ENCODE data around the gene SAMD14. TPM values are rescaled to one million over a fixed set of nuclear protein-coding genes. Genes with fewer than 3 reads are reported as not detected.

The SAMD14 gene
- total RNA-seq, 1 donor from 2014 or later: 8.7 TPM

DNA sequence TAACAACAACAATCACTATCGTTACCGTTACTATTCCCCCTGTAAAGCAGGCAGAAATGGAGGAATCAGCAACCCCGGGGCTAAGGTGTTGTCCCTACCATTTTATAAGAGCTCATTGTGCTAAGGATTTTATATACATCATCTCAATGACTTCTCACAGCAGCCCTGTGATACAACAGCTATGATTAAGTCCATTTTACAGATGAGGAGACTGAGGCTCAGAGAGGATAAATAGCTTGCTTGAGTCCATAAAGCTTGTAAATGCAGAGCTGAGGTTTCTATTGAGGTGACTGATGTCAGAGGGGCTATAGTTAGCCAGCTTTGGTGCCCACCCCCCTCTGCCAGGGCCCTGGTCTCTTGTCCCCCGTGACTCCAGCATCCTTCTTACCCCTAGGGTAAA, 51.5 kb downstream of the SAMD14 start:
- Histone ChIP-seq H3K4me3 (no peak overlapping the region), H3K79me2 (ENCODE audit: low read depth) (no peaks in the 10 kb centered on the region), H2AFZ (replicated peaks) (no peak overlapping the region), H3K9ac (no peak overlapping the region), H3K27ac (no peak overlapping the region), H3K27me3 (no peaks in the 10 kb centered on the region), H3K4me2 (no peak overlapping the region), H3K9me3 (ENCODE audit: low read depth) (no peaks in the 10 kb centered on the region), H4K20me1 (ENCODE audit: low read depth) (no peaks in the 10 kb centered on the region), H3K4me1 (no peaks in the 10 kb centered on the region), H3F3A (ENCODE audit: low read depth) (no peaks in the 10 kb centered on the region), H3K36me3 (no peaks in the 10 kb centered on the region)
- Mint-ChIP-seq H3K27ac (no peak overlapping the region), H3K4me1 (peaks cover 2% of the 10 kb centered on the region), H3K4me3 (no peak overlapping the region), H3K9me3 (no peaks in the 10 kb centered on the region), H3K36me3 (no peaks in the 10 kb centered on the region), H3K27me3 (ENCODE audit: insufficient read depth, low read depth) (peaks cover 5% of the 10 kb centered on the region)
- TF ChIP-seq, protein P1, sequence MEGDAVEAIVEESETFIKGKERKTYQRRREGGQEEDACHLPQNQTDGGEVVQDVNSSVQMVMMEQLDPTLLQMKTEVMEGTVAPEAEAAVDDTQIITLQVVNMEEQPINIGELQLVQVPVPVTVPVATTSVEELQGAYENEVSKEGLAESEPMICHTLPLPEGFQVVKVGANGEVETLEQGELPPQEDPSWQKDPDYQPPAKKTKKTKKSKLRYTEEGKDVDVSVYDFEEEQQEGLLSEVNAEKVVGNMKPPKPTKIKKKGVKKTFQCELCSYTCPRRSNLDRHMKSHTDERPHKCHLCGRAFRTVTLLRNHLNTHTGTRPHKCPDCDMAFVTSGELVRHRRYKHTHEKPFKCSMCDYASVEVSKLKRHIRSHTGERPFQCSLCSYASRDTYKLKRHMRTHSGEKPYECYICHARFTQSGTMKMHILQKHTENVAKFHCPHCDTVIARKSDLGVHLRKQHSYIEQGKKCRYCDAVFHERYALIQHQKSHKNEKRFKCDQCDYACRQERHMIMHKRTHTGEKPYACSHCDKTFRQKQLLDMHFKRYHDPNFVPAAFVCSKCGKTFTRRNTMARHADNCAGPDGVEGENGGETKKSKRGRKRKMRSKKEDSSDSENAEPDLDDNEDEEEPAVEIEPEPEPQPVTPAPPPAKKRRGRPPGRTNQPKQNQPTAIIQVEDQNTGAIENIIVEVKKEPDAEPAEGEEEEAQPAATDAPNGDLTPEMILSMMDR (IDR thresholded peaks at IDR 0.05): no peak
- TF ChIP-seq EZH2phosphoT487 (IDR thresholded peaks at IDR 0.05) (no peak), EZH2 (IDR thresholded peaks at IDR 0.05) (no peak)
- DNase-seq (ENCODE audit: low spot score): no peak

DNA sequence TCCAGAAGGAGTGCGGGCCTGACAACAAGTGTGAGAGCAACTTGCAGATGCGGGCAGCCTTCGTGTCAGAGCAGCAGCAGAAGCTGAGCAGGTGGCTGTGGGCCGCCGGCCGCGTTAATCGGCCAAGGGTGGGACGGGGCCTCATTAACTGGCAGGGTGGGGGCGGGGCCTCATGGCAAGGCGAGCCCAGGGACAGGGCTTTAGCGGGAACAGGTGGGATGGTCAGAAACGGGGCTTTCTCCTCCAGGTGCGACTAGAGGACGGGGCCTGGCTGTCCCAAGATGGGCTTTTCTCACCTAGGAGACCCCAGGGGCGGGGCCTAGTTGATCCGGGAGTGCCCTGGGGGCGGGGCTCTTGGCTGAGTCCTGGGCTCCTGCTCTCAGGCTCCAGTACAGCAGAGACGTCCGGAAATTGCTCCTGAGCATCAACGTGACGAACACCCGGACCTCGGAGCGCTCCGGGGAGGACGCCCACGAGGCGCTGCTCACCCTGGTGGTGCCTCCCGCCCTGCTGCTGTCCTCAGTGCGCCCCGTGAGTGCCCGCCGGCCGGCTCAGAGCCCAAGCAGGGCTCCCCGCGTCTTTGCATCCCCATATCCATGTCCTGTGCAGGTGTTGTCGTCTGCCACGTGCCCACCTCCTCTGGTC, 53.2 kb downstream of the SAMD14 start:
- H3K79me2 ChIP-seq (ENCODE audit: low read depth): no peaks in the 10 kb centered on the region
- Mint-ChIP-seq H3K27ac (no peak overlapping the region), H3K36me3 (no peaks in the 10 kb centered on the region), H3K9me3 (no peaks in the 10 kb centered on the region), H3K4me3 (no peak overlapping the region), H3K4me1 (peaks cover 2% of the 10 kb centered on the region), H3K27me3 (ENCODE audit: insufficient read depth, low read depth) (peaks cover 8% of the 10 kb centered on the region)
- H3K9ac ChIP-seq: no peak overlapping the region
- no peaks in the 10 kb centered on the region for H3K27me3 ChIP-seq
- H3F3A ChIP-seq (ENCODE audit: low read depth): no peaks in the 10 kb centered on the region
- no peaks in the 10 kb centered on the region for H3K4me1 ChIP-seq
- no peak for TF ChIP-seq EZH2phosphoT487 (IDR thresholded peaks at IDR 0.05)
- no peak for TF ChIP-seq EZH2 (IDR thresholded peaks at IDR 0.05)
- TF ChIP-seq, protein P1 (IDR thresholded peaks at IDR 0.05): no peak
- no peaks in the 10 kb centered on the region for H3K36me3 ChIP-seq
- H2AFZ ChIP-seq (replicated peaks): no peak overlapping the region
- no peaks in the 10 kb centered on the region for H3K9me3 ChIP-seq (ENCODE audit: low read depth)
- peak overlapping the region; percentile 10 for H3K4me2 ChIP-seq
- H4K20me1 ChIP-seq (ENCODE audit: low read depth): no peaks in the 10 kb centered on the region
- no peak overlapping the region for H3K4me3 ChIP-seq
- H3K27ac ChIP-seq: no peak overlapping the region
- peak; percentile 58 for DNase-seq (ENCODE audit: low spot score)

DNA sequence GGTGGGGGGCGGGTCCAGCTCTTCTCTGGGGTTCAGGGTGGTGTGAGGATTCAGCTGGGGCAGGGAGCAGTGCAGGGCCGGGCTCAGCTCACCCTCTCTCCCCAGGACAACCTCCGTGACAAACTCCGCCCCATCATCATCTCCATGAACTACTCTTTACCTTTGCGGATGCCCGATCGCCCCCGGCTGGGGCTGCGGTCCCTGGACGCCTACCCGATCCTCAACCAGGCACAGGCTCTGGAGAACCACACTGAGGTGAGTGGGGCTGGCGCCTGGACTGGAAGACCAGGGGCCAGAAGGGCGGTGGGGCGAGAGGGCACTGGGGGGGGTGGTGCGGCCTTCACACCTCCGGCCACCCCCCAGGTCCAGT, 53.8 kb downstream of the SAMD14 start:
- peaks cover 2% of the 10 kb centered on the region for H3K4me1 Mint-ChIP-seq
- Histone ChIP-seq H3K9ac (no peak overlapping the region), H3K36me3 (no peaks in the 10 kb centered on the region), H3K4me3 (no peak overlapping the region), H3K4me1 (no peaks in the 10 kb centered on the region), H3K9me3 (ENCODE audit: low read depth) (no peaks in the 10 kb centered on the region), H3K79me2 (ENCODE audit: low read depth) (no peaks in the 10 kb centered on the region), H3K27ac (no peak overlapping the region), H4K20me1 (ENCODE audit: low read depth) (no peaks in the 10 kb centered on the region), H3K4me2 (peak overlapping the region; percentile 10), H3K27me3 (no peaks in the 10 kb centered on the region), H2AFZ (replicated peaks) (no peak overlapping the region), H3F3A (ENCODE audit: low read depth) (no peaks in the 10 kb centered on the region)
- H3K27me3 Mint-ChIP-seq (ENCODE audit: insufficient read depth, low read depth): peaks cover 10% of the 10 kb centered on the region
- no peak overlapping the region for H3K4me3 Mint-ChIP-seq
- H3K27ac Mint-ChIP-seq: no peak overlapping the region
- no peak for DNase-seq (ENCODE audit: low spot score)
- H3K9me3 Mint-ChIP-seq: no peaks in the 10 kb centered on the region
- TF ChIP-seq EZH2phosphoT487 (IDR thresholded peaks at IDR 0.05) (no peak), EZH2 (IDR thresholded peaks at IDR 0.05) (no peak)
- TF ChIP-seq, protein P1 (IDR thresholded peaks at IDR 0.05): no peak
- H3K36me3 Mint-ChIP-seq: no peaks in the 10 kb centered on the region
